ENCODE data around the gene GPS1.

DNA sequence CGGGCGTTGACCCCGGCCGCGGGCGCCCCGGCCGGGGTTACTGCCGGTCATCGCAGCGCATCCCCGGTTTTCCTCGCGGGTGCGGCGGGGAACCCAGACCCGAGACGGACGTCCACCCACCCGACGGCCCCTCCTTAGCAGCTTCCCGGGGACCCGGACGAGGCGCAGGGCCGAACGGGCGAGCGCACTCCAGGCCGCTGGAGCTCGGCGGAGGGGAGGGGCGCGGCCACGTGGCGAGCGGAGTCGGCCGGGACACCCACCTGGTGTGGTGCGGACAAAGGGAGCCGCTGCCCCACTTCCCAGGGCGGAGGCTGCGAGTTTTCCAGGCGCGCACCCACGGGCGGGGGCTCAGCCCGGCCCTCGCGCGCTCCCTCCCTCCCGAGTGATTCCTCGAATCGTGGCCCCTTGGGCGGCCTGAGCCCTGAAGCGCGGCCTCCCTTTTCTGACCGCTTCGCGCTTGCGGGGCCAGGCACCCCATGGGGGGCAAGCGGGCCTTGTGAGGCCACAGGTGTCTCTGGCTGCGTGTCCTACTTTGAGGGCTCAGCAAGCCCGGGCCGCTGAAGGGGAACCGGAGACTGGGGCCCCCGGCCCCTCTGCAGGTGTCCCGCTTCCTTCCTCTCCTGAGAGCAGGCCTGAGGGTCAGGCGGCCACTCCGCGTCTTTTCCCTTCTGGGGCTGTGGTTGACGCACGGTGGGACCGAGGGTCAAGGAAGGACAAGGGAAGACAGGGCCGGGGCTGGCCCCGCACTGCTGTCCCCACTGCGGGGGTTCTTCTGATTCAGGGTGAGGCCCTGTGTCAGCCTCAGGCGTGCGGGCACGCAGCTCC is 47.5 kb downstream of the GPS1 start:
- no peak for TF ChIP-seq SIN3A (IDR thresholded peaks at IDR 0.05; ENCODE audit: borderline replicate concordance, insufficient read depth, low read length)
- TF ChIP-seq TAF1 (IDR thresholded peaks at IDR 0.05; ENCODE audit: borderline replicate concordance, insufficient read depth, low read length): no peak
- TF ChIP-seq POLR2AphosphoS5 (IDR thresholded peaks at IDR 0.05; ENCODE audit: low read depth, low read length): 0 out of 2 replicates have a peak, but pooled peaks have one; percentile 8
- TF ChIP-seq, protein P1, sequence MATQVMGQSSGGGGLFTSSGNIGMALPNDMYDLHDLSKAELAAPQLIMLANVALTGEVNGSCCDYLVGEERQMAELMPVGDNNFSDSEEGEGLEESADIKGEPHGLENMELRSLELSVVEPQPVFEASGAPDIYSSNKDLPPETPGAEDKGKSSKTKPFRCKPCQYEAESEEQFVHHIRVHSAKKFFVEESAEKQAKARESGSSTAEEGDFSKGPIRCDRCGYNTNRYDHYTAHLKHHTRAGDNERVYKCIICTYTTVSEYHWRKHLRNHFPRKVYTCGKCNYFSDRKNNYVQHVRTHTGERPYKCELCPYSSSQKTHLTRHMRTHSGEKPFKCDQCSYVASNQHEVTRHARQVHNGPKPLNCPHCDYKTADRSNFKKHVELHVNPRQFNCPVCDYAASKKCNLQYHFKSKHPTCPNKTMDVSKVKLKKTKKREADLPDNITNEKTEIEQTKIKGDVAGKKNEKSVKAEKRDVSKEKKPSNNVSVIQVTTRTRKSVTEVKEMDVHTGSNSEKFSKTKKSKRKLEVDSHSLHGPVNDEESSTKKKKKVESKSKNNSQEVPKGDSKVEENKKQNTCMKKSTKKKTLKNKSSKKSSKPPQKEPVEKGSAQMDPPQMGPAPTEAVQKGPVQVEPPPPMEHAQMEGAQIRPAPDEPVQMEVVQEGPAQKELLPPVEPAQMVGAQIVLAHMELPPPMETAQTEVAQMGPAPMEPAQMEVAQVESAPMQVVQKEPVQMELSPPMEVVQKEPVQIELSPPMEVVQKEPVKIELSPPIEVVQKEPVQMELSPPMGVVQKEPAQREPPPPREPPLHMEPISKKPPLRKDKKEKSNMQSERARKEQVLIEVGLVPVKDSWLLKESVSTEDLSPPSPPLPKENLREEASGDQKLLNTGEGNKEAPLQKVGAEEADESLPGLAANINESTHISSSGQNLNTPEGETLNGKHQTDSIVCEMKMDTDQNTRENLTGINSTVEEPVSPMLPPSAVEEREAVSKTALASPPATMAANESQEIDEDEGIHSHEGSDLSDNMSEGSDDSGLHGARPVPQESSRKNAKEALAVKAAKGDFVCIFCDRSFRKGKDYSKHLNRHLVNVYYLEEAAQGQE (IDR thresholded peaks at IDR 0.05; ENCODE audit: insufficient read depth in 1 of 2, low read depth in 2 of 2, low read length in 2 of 2): no peak
- no peak for TF ChIP-seq FOXP2 (optimal IDR thresholded peaks at IDR 0.05; ENCODE audit: borderline replicate concordance, extremely low read depth, extremely low read length, insufficient read depth)
